NOMO-1 (cell line): Measurements from ENCODE around the gene RPS2.
"Not testable (repeated sequence)": the region's sequence is repeated elsewhere in the genome, so short reads cannot be mapped to it uniquely, and the experiment has no call there.

Experiments used
- DNase-seq, 2 experiments: peaks; one replicate each; lab custom pipeline; 2025; ENCODE audit not compliant: unreplicated experiment in 2 of 2; lab: John Stamatoyannopoulos, UW

RPS2 gene

DNA sequence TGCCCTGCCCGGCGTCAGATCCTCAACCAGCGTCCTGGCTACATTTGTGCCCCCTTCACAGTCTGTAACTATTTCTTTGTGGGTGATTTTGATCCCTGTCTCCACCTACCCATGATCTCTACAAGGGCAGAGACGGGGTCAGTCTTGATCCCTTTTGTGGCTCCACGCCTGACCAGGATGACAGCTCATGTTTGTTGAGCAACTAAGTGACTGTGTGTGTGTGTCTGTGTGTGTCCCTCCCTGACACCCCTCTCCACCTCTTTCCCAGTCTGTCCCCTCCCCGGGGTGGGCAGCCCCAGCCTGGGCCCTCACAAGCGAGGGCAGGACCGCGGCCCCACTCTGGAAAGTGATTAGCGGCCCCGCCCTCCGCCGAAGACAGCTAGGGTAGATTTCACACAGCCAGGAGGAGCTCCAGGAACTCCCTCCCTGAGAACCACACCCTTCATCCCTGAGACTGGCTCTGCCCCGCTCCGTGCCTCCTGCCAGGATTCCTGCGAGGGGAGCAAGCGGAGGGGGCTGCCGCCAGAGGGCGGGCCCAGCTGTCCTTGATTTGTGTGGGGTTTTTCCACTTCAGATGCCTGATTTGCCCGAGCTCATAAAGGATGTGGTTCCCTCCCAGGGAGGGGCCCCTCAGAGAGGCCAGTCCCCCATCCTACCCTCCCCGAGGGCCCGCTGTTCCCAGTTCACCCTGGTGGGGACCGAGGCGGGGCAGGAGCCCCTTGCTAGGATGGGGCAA, 41.2 kb downstream of the RPS2 start:
- no peak for DNase-seq

DNA sequence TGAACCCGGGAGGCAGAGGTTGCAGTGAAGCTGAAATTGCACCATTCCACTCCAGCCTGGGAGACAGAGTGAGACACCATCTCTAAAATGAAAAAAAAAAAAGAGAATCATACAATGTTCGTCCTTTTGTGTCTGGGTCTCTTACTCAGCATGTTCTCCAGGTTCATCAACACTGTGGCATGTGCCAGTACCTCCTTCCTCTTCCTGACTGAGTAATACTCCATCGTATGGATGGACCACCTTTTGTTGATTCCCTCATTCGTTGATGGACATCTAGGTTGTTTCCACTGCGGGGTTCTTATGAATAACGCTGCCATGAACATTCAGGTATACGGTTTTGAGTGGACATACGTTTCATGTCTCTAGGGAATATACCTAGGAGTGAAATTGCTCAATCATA, 42.3 kb downstream of the RPS2 start:
- no peak for DNase-seq

DNA sequence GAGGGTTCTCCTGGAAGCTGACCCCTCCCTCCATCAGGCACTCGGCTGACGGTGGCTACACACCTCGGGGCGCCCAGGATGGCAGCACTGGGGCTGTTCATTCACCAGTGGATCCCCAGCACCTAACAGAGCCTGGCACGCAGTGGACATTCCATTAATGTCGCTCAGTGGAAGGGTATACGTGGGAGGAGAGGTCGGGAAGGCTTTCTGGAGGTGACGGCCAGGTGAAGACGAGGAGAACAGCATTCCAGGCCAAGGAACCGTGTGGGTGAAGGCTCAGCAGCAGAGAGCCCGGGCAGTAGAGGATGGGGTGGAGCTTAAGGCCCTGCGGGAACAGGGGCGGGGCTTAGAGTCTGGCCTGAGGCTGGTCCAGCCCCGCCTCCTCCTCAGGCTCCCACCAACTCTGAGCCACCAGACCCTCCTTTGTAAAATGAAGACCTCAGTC, 43.9 kb downstream of the RPS2 start:
- peak; percentile 54 to 61 for DNase-seq

DNA sequence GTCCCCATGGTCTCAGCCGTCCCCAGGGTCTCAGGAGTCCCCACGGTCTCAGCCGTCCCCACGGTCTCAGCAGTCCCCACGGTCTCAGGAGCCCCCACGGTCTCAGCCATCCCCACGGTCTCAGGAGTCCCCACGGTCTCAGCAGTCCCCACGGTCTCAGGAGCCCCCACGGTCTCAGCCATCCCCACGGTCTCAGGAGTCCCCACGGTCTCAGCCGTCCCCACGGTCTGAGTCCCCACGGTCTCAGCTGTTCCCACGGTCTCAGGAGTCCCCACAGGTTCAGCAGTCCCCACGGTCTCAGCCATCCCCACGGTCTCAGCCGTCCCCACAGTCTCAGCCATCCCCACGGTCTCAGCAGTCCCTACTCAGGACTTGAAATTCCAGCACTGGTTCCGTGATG, 44.5 kb downstream of the RPS2 start:
- not testable (repeated sequence) for DNase-seq

DNA sequence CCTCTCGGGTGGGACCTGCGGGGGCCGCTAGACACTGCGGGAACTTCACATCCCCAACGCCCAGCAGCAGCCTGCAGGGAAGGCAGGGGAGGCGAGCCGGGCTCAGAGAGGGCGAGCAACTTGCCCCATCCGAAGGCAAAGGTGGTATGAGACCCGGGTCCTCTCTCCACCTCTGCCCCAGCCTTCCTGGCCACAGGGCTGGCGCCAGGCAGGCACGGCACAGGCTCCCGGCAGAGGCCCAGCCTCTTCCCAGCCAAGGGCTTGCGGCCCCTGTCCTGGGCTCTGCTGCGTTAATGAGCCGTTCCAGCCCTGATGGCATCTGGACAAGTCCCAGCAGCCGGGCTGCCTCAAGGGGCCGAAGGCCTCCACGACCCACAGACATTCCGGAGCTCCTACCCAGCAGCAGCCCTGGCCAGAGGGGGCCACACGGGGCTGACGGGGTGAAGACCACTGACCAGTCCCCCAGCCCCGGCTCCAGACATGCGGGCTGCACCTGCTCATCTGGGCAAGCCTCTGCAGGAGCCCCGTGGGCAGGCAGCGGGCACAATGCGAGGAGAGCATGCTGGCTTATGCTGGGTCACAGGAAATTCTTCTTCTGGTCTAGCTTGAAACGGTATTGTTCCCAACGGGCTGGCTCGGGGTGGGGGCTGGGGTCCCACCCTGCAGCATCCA, 45.2 kb downstream of the RPS2 start:
- DNase-seq: no peak

DNA sequence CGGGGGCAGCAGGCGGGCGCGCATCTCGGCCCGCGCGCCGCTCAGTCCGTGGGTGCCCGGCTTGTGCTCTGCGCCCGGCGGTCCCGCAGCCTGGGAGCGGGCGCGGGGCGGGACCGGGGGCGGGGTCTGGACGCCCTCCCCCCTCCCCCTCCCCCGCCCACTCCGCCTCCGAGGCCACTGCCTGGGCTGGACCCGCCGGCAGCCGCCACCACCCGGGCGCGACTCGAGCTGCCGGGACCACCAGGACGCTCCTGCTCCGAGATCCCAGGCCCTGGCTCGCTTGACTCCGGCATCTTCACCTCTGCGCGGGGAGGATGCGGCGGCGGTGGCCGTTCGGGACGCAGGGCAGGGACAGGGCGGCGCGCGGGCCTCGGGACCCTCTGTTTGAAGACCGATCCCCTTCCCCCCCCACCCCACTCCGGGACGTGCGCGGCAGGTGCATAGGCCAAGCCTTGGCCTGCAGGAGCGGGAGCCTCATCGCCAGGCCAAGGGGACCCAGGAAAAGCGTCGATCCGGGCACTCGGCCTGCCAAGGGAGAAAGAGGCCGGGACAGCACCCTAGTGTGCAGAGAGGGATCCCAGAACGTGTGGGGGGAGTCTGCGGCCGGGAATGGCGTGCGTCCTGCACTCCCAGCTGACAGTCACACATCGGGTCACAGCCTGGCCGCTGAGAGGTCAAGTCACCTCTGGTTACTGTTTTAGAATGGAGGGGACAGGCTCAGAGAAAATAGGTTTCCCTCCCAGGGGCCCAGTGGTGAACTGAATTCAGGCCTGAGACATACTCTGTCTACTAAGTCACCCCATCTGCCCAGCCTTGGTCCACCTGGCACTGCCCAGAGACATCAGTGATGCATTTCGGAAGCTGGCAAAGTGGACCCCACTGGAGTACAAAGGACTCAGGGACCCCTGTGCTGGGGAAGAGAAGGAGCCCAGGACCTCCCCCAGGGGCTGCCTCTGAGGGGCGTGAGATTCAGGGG, 46.0 kb downstream of the RPS2 start, which contains the start of gene HS3ST6:
Gene HS3ST6 (minus strand): TSS at position 65 of the 976 bp plus-strand sequence. CDS start 92 bp downstream, outside the sequence.
- DNase-seq: no peak

DNA sequence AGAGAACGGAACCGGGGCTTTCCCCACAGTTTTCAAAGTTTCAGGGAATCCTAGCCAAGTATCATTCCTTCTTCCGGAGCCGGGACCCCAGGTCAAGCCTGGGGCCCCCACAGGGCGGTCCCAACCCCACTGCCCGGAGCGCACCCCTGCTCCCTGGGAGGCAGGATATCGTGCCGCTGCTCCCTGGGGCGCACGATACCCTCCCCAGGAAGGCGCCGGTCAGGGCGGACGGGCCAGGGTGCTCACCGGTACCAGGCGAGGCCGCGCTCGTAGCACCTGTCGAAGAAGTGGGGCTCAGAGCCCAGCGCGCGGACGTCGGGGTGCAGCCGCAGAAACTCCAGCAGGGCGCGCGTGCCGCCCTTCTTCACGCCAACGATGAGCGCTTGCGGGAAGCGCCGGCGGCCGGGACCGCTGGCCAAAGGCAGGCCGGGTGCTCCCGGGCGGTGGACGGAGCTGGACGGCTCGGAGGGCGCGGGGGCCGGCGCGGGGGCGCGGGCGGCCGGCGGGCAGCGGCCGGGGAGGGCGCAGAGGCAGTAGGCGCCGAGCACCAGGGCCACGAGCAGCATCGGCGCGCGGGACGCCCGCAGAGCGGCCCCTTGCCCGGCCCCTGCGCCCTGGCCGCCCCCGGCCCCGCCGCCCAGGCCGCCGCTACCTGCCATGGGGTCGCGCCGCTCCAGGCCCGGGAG, 46.8 kb downstream of the RPS2 start:
- DNase-seq: no peak

DNA sequence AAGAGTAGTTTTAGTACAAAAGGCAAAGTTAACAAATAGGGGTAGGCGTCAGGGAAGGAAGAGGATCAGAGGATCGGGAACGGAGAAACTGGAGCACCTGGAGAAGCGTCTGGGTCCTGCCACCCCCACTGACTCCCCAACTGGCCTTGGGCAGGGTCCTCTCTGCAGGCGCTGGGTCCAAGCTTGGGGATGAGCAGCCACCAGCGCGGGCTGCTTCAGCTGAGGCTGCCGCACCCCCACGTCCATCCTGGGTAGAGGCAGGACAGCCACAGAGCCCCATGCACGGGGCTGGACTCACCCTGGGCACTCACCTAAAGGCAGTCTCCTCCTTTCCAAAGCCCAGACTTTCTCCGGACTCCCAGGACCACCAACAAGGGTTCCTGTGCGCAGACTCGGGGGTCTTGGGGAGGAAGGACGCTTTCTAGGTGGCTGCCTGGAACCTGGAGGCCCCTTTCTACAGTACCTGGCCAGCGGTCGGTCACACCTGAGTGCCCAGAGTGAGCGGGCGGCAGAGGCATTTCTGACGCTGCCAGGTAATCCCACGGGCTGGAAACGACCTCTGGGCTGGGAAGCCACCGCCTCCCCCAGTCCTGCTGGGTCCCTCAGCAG, 47.5 kb downstream of the RPS2 start:
- no peak for DNase-seq

DNA sequence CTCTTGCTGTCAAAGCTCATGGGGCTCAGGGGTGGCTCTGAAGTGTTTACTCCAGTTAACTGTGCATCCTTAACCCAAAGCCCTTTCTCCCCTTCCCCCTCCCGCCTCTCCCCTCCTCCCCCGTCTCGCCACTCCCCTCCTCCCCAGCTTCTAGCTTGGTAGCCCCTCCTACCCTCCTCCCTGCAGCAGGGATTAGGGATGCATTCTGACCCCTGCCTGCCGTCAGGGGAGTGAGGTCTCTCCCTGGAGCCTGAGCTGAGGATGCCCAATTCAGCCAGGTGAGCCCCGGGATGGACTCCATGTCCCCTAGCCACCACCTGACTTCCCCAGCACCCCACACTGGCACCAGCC, 48.0 kb downstream of the RPS2 start:
- no peak for DNase-seq

DNA sequence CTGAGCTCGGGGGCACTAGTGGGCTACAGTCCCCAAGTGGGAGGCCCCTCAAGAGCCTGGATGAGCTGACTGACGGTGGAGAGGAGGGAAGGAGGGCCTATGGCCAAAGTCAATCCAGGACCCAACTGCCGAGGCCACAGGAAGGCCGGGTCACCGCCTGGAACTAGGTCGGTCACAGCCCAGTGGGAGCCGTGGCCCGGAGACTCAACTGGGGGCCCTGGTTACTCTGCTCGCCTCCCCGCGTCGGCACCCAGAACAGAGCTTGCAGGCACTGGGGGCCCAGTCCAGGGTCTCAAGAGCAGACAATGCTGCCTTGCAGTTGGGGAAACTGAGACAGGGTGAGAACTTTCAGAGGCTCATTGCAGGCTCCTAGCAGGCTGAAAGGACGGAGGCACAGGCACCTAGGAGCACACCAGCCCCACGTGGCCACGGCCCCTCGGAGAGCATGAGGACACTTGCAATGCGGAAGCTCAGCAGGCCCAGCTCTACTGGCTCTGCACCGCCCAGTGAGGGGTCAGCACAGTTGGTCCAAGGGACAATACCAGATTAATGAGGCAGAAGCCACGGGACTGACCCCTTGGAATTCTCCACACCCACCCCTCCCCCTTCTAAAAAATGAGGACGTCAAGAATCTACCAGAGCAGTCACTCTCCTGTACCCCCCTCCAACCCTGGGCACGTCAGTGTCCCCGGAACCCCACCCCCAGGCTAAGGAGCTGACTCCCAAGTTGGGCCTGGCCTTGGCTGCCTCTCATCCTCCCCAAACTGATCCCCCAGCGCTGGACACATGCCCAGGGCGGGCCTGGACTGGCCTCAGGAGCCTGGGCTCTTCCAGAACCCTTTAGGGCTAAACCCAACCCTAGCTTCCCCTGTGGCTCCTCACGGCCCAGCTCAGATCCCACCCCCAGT, 48.6 kb downstream of the RPS2 start:
- DNase-seq: no peak

DNA sequence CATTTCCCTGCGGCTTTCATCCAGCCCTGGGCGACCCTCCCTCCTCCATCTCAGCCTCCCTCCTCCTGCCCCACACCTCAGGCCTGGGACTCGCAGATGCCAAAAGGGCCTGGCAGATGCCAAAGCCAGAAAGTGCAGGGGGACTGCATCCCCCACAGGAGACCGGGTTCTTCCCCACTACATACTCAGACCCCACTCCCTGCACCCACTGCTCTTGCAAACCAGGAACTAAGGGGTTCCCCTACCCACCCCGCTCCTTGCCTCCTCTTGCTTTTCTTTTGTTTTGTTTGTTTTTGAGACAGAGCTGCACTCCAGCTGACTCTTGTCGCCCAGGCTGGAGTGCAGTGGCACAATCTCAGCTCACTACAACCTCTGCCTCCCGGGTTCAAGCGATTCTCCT, 49.6 kb downstream of the RPS2 start:
- no peak for DNase-seq

DNA sequence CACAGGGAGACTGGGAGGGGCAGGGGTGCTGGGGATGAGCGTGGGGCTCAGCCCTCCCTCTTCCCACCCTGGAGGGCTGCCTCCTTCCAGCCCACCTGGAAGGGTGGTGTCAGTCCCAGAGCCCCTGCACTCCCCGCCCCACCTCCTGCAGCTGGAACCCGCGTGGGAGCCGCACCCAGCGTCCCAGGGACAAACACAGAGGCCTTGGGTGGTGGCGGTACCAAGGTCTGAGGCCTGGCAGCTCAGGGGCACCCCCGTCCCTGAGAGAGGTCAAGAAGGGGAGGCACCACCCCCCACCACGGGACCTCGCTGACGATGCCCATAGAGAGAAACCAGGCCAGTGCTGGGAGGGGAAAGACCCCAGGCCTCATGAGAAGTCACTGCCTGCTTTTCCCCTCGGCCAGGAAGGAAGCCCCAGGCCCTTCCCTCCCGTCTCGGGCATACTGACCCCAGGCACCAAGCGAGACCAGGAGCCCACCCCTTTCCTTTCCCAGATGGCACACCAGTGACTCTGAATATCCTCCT, 50.5 kb downstream of the RPS2 start:
- DNase-seq: no peak

DNA sequence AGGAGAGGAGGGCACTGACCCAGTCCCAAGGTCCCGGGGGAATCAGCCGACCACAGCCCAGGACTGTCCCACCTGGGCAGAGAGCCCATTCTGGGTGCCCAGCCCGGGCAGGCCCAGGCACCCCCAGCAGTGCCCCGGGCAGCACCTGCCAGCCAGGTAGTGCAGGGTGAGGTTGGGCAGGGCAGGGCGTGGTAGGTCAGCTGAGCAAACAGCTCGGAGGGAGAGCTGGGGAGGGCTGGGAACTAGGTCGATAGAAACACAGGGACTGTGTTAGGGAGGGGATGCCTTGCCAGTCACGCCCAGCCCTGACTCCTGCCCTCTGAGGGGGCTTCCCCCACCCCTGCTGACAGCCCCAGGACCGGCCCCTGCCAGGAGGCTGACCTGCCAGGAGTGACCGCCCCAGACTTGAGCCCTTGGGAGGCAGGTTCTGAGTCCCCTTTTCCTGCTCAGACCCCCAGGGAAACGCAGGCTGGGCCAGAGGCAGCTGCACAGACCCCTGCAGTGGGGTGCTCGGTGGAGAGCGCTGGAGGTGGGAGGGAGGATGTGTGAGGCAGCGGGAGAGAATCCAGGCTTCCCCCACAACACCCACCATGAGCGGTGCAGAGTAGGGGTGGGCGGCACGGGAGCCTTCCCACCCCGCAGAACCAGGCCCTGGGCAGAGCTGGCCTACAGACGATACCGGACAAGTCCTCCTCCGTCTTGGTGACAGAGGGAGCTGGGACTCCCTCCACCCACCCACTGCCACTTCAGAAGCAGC, 51.1 kb downstream of the RPS2 start:
- no peak for DNase-seq

DNA sequence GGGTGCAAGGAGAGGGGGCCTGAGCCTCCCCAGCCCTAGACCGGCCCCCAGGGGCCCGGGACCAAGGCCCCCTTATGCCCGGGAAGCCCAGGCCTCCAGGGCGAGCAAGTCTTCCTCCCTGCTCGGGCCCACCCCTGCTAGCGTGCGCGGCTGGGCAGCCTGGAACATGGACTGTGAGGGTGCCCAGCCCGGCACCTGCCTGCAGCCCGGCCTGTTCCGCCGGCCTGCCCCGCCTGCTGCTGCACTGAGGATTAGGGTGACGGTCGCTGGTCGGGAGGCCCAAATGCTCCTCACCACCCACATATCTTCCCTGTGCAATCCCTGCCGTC, 52.4 kb downstream of the RPS2 start:
- DNase-seq: no peak
